ENCODE measurements around the gene NAALADL2. TPM values are rescaled to one million over a fixed set of nuclear protein-coding genes. Genes with fewer than 3 reads are reported as not detected.

NAALADL2 gene
- 4.2 TPM for total RNA-seq

- DNase-seq (ENCODE audit: low spot score) (no peak), ATAC-seq (peak; percentile 68)
Observed at GRCh38 chr3:174859114-174859735, at the start of gene NAALADL2. TSS of gene NAALADL2 (plus strand) at chr3:174859334.

- DNase-seq (ENCODE audit: low spot score) = no peak
- ATAC-seq = peak; percentile 94
Observed at GRCh38 chr3:174810254-174810653, 48.9 kb upstream of the NAALADL2 start.

DNA sequence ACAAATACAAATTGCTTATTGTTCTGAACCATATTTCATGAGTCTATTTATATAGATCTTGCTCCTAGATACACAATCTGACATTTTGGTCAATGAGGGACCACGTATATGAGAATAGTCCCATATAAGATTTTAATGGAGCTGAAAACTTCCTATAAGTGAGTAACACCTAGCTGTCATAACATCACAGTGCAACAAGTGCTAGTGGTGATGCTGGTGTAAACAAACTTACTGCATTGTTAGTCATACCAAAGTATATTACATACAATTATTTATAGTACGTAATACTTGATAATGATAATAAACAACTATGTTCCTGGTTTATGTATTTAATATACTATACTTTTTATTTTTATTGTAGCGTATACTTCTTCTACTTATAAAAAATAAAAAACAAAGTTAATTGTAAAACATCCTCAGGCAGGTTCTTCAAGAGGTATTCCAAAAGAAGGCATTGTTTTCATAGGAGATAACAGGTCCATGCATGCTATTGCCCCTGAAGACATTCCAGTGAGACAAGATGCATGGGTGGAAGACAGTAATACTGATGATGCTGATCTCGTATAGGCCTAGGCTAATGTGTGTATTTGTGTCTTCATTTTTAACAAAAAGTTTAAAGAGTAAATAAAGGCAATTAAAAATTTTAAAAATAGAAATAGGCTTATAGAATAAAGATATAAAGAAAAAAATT is 46.8 kb upstream of the NAALADL2 start:
- ATAC-seq (no peak), DNase-seq (ENCODE audit: low spot score) (no peak)

- DNase-seq (ENCODE audit: low spot score) (no peak), ATAC-seq (no peak)
Observed at GRCh38 chr3:174815750-174816149, 43.4 kb upstream of the NAALADL2 start.

DNA sequence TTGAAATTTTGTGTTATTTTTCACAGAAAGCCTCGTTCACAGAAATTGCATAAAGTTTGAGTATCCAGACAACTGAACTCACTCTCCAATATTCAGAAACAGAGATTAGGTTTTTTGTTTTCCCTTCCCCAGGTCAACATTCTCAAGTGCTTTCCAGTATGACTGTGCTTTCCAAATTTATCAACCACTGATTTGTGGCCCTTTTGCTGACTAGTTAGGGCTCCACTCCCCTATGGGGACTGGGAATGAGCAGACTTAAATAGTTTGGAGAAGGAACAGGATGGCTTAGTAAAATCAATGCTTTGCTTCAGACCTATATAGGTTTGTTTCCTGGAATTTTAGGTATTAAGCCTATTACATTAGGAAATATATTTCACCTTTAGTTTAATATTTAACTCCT is 38.2 kb upstream of the NAALADL2 start:
- ATAC-seq = no peak
- no peak for DNase-seq (ENCODE audit: low spot score)

DNA sequence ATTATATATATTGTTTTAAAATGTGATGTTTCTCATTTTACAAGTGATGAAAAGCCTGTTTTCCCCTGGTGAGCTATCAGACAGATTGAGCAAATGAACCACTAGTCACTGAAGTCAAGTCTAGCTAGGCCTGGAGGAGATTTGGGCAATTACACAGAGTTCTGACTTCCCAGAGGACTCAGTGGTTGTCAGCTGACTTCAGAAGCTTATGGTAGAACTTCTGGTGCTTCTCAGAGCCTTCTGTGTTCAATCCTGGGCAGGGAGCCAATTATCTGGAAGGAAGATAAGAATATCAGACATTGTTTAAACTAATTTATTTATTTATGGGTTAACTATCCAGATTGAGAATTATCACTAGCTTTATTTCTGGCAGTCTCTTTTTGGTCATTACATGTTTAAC is 37.7 kb upstream of the NAALADL2 start:
- DNase-seq (ENCODE audit: low spot score) (no peak), ATAC-seq (no peak)

DNA sequence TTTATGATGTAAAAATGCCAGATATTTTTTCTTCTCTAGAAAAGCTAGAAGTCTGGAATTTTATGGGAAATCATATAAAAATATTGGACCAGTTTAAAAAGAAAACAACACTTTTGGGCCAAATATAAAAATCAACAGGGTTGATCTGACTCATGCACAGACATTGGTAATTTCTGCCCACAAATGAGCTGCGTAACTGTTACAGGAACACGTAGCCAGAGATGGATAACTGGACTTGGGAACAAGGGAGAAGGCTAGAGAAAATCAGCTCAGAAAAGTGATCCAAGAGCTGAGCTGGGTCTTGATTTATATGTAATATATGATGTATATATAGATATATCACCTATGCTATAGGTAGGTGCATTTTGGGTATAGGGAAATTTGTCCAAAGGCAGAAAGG is 36.8 kb upstream of the NAALADL2 start:
- DNase-seq (ENCODE audit: low spot score) (no peak), ATAC-seq (no peak)

- DNase-seq (ENCODE audit: low spot score) (no peak), ATAC-seq (no peak)
Observed at GRCh38 chr3:174826069-174826468, 33.1 kb upstream of the NAALADL2 start.

DNA sequence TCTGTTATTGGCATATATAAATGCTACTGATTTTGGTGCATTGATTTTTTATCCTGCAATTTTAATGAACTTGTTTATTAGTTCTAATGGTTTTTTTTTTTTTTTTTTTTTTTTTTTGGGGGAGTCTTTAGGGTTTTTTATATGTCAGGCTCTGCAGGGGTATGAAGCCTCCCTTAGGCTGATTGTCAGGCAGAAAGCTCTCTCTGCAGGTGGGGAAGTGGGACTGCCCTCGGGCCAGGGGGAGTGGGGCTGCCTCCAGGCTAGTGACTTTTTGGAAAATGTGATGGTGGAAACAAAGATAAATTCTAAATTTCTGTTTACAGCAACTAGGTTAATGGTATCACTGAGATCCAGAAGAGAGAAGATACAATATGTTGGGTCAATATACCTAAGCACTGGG is 14.4 kb upstream of the NAALADL2 start:
- ATAC-seq (no peak), DNase-seq (ENCODE audit: low spot score) (no peak)

DNA sequence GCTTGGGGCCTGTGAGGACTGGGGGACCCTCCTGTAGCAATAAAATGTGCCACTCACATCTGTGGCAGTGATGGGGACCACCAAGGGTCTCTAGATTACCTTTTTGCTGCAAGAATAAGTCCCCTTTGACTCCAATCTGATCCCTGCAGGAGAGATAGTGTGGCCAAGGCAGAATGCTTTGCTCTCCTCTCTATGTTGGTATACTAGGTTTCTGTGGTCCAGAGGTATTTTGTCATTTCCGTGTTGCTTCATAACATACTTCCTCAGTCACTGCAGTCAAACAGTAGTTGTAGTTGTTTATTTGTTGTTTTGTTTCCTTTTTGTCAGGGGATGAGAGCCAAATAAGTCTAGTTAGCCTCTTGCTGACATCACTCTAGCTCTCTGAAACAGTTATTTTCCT is 13.1 kb upstream of the NAALADL2 start:
- DNase-seq (ENCODE audit: low spot score) (no peak), ATAC-seq (no peak)

DNA sequence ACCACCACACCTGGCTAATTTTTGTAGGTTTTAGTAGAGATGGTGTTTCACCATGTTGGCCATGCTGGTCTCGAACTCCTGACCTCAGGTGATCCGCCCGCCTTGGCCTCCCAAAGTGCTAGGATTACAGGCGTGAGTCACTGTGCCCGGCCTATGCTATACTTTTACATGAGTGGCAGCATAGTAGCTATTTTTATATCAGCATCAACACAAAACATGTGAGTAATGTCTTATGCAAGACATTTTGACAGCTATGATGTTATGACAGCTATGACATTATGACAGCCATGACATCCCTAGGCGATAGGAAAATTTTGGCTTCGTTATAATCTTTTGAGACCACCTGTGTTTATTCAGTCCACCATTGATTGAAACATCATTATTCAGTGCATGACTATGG is 4.1 kb upstream of the NAALADL2 start:
- DNase-seq (ENCODE audit: low spot score) (no peak), ATAC-seq (no peak)

DNA sequence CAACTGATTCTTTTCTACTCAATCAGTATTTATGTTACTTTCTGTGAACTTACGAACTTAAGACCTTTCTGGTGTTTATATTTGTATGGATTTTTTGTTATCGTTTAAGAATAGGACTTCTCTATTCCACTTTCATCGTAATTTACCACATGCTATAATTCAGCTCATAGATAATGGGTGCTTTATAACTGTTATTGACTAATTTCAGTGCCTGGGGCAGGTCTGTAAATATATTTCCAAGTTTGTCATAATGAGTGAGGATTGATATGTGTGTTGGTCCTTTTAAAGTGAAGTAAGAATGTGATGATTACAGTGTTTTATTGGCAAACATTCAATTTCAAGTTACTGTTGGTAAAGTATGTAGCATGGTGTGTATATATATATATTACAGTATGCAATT is 1.8 kb upstream of the NAALADL2 start:
- DNase-seq (ENCODE audit: low spot score) (no peak), ATAC-seq (no peak)

DNA sequence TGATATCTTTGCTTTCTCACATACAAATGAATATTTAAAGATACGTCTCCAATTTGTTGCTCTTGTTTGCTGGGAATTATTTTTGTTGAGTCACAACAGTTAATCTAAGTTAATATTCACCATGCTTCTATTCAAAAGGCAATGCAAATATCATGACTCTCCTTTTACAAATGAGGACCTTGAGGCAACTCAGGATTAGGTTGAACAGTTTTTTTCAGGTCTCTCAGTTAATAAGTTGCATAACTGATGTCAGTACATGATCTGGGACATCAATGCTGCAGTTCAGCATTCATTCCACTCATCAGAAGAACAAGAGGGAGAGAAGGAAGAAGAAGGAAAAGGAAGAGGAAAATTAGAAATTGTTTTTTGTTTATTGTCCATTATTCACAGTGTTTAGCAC is 781 bp upstream of the NAALADL2 start:
- ATAC-seq = peak; percentile 28

DNA sequence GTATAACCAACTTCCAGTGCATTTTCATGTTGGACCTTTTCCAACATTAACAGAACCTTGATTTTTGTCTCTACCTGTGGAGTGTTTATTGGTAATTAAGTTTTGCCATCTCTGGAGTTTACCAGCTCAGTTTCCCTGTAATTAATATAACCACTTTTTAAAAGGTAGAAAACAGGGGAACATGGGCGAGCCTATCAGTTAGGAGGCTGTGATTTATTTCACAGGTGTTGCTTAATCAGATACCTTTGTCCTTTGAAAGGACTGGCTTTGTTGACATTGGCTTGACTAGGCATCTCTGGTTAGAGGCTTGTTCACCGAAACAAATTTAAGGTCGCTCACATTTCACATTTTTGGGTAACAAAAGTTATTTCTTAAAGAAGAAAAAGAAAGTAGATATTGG is 622 bp downstream of the NAALADL2 start:
- peak; percentile 87 for ATAC-seq
- DNase-seq (ENCODE audit: low spot score) = no peak

More for the DNA sequence above, 781 bp upstream of the NAALADL2 start:
- DNase-seq (ENCODE audit: low spot score) = no peak

GRCh38 chr3:174862101-174862500 is 3.0 kb downstream of the NAALADL2 start:
- ATAC-seq = peak; percentile 83
- DNase-seq (ENCODE audit: low spot score) = peak; percentile 49

DNA sequence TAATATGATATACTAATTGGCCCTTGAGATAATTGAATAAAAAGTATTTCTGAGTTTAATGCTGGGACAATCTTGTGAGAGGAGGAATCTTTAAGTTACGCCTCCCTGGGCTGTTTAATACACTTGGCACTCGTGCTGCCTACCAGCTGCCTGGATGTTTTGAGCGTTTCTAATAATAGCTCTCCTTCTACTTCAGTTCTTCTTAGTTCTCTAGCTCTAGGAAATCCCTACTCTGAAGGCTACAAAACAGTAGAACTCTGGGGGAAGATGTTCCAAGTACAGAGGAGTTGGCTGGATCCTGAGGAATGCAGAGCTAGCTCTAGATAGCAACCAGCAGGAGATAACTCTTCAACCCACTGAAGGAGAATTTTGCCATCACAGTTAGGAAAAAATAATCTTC is 3.5 kb downstream of the NAALADL2 start:
- DNase-seq (ENCODE audit: low spot score) (no peak), ATAC-seq (no peak)

DNA sequence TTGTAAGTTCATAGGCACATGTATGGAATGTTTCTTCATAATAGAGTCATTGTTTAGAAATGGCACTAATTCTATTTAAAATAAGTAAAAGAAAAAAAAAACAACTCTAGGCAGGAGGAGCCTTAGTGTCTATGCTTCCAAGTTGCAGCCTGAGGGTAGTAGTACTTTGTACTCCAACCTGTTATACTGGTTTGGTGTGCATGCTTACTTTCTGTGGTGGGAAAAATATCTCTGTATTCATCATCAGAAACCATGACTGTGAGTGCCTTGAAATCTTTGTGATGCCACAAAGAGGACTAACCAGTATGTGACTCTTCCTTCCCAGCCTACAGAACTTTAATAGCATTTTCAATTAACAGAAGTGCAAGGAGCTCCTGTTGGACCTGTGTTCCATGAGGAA is 4.4 kb downstream of the NAALADL2 start:
- DNase-seq (ENCODE audit: low spot score) (no peak), ATAC-seq (no peak)

- no peak for ATAC-seq
- no peak for DNase-seq (ENCODE audit: low spot score)
Observed at GRCh38 chr3:174869448-174869847, 10.3 kb downstream of the NAALADL2 start.

DNA sequence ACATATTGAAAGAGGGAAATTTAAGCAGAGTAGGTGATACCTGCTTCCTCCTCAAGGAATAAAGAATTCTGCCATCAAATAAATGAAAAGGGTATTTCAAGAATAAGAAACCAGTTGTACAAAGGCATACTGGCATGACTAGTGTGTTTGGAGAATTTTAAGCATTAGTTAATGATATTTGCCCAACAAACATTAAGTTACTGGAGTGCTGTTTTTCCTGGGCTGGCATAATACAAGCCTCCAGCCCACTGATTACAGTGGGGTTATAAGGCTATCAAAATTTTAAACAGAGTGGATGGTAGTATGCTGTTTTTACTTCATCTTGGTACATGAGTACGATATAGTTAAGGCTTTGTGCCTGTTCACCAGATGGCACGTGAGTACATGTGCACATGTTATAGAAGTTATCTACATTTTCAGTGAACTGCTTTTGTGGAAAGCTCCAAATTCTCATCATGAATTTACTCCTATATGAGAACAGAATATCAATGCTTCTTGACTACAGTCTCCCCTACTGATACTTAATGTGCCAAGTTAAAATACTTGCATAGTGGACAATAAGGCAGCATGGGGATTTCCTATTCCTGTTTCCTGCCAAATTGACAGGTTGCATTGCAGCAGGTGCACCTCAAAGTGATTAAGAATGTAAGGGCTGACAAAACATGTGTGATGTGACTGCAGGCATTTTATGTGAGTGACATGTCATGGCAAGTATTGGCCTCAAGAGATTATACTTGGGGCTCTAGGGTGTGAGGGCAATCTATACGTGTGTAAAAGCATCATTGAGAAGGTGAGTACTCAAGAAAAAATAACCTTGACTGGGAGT is 14.9 kb downstream of the NAALADL2 start:
- no peak for ATAC-seq
- no peak for DNase-seq (ENCODE audit: low spot score)

GRCh38 chr3:174882789-174883188 is 23.7 kb downstream of the NAALADL2 start:
- DNase-seq (ENCODE audit: low spot score) (no peak), ATAC-seq (no peak)

DNA sequence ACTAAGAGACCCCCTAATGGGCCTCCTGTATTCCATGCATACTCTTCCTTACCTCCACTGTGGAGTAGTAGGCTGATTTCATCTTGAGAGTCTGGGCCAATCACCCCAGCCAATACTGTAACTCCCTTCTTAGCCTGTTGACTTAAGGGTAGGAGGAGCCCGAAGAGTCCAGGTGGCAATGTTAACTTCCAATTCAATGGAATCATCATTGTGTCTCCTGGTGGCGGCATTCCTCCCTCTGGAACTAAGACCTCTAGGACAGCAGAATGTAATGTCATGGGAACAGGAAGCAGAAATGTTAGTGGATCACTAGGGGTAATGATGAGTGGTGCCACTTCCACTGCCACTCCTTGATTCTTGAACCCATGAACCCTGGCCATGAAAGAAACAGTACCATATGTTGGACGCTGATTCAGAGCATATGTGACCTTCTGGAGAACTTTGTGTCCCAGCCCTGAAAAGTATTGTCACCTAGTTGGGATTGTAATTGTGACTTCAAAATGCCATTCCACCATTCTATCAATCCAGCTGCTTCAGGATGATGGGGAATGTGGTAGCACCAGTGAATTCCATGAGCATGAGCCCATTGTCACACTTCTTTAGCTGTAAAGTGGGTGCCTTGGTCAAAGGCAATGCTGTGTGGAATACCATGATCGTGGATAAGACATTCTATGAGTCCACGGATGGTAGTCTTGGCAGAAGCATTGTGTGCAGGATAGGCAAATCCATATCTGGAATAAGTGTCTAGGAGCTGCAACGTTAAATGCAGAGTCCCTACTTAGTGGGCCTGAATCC is 24.9 kb downstream of the NAALADL2 start:
- no peak for ATAC-seq
- no peak for DNase-seq (ENCODE audit: low spot score)

Measured in left lobe of liver (tissue), 2 donors.